Caco-2 (cell line): ENCODE results near the gene ZNF774. TPM values are rescaled to one million over a fixed set of nuclear protein-coding genes. Genes with fewer than 3 reads are reported as not detected.
A peak's percentile ranks its signal among the peaks of the same experiment; 100 is the strongest.

Source experiments
- BruUV-seq: library from RNA; stranded (reverse); fragments of 400-500 nt; replicated peaks from 2 replicates; lab custom pipeline; 2021; lab: Mats Ljungman, UMichigan
- CTCF ChIA-PET: fragments of 300-600 bp; sonication (Branson Sonifier 250); formaldehyde crosslinking; loops from one replicate; lab custom pipeline; 2022; ENCODE audit warnings: antibody characterized with exemption; lab: Charles Lee
- POLR2A ChIA-PET: fragments of 300-600 bp; sonication (Branson Sonifier 250); formaldehyde crosslinking; loops from one replicate; lab custom pipeline; 2022; ENCODE audit warnings: antibody characterized with exemption; lab: Charles Lee
- DNase-seq, 2 experiments: peaks; one replicate each; pipeline versions ENCODE4 v3.0.0 to v3.0.0-alpha.2; 2020 to 2022
- H3K27me3 ChIP-seq: replicated peaks from 2 replicates; pipeline ENCODE4 v1.6.0; 2011; ENCODE audit warnings: low read length; ENCODE audit not compliant: control insufficient read depth, insufficient read depth
- H3K36me3 ChIP-seq: 2 replicates; pipeline ENCODE4 v1.5.1; 2011; ENCODE audit warnings: low read length; ENCODE audit not compliant: control insufficient read depth, insufficient read depth
- H3K4me1 ChIP-seq: fragments of 250-450 bp; sonication (Bioruptor Pico); 2 replicates; pipeline ENCODE4 v1.5.1; 2020; ENCODE audit warnings: mild to moderate bottlenecking
- H3K4me3 ChIP-seq: 2 replicates; pipeline ENCODE4 v1.5.1; 2011; ENCODE audit warnings: low read depth, mild to moderate bottlenecking, control low read depth, low read length
- H3K9me3 ChIP-seq: fragments of 250-450 bp; sonication (Bioruptor Pico); 2 replicates; pipeline ENCODE4 v1.5.1; 2020; ENCODE audit warnings: mild to moderate bottlenecking, moderate library complexity
- H3K27ac Mint-ChIP-seq: one replicate; pipeline ENCODE4 v1.8.0; 2022; ENCODE audit warnings: mixed read lengths; ENCODE audit not compliant: unreplicated experiment
- H3K27me3 Mint-ChIP-seq: one replicate; pipeline ENCODE4 v1.8.0; 2022; ENCODE audit warnings: mixed read lengths; ENCODE audit not compliant: insufficient read depth, unreplicated experiment
- H3K36me3 Mint-ChIP-seq: one replicate; pipeline ENCODE4 v1.8.0; 2022; ENCODE audit warnings: mild to moderate bottlenecking, mixed read lengths; ENCODE audit not compliant: insufficient read depth, unreplicated experiment
- H3K4me1 Mint-ChIP-seq: one replicate; pipeline ENCODE4 v1.8.0; 2022; ENCODE audit warnings: low read depth, mixed read lengths; ENCODE audit not compliant: unreplicated experiment
- H3K4me3 Mint-ChIP-seq: one replicate; pipeline ENCODE4 v1.8.0; 2022; ENCODE audit warnings: mild to moderate bottlenecking, moderate library complexity, mixed read lengths; ENCODE audit not compliant: unreplicated experiment
- H3K9me3 Mint-ChIP-seq: one replicate; pipeline ENCODE4 v1.8.0; 2022; ENCODE audit warnings: mixed read lengths; ENCODE audit not compliant: unreplicated experiment
- intact Hi-C: fragments of 100-400 bp; cut with micrococcal nuclease; formaldehyde crosslinking; loops from one replicate; pipeline ENCODE4 v1.10.0; 2022; ENCODE audit not compliant: unreplicated experiment
- total RNA-seq: library from RNA; stranded (reverse); gene quantifications from 2 replicates; pipeline ENCODE4 v1.2.3, GENCODE V29; 2022
- TF ChIP-seq, protein P1 (sequence below), 2 experiments: fragments of 200-600 bp in 1 of 2; IDR thresholded peaks; 1 replicate in 1 of 2; 2 replicates in 1 of 2; pipeline versions ENCODE4 v1.5.1 to v1.8.0; 2011 to 2022; ENCODE audit warnings: antibody characterized with exemption in 1 of 2, control low read depth in 1 of 2, inconsistent platforms in 1 of 2, low read depth in 1 of 2, low read length in 1 of 2, mild to moderate bottlenecking in 1 of 2, moderate library complexity in 1 of 2; ENCODE audit not compliant: insufficient read depth in 1 of 2, severe bottlenecking in 1 of 2, unreplicated experiment in 1 of 2

ZNF774 gene
- total RNA-seq, 1 experiment from 2014 or later = 11.9 TPM

DNA sequence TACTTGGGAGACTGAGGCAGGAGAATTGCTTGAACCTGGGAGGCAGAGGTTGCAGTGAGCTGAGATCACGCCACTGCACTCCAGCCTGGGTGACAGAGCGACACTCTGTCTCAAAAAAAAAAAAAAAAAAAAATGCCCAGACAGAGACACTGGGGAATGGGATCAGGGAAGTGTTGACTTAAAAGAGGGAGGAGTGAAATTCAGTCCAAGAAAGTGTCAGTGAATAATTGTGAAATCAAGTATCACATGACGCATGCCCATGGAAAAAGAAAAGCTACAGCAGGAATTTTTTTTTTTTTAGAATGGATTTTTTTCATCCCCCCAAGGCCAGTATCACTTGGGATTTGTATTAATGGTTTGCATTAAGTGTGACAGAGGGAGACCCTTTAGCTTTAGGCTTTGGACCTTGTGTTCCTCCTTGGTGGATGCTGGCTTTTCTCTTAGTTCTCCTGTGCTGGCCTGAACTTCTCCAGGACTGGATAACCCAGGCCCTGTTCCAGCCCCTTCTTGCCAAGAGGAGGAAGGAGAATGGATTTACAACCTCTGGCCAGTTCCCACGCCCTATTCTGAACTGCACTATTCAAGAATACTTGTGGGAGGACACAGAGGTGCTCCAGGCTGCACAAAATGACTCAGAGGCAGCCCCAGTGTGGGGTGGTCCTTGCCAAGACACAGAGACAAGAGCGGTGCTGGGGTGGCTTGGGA is 36.7 kb upstream of the ZNF774 start:
- H3K36me3 ChIP-seq = no peaks in the 10 kb centered on the region
- H3K9me3 ChIP-seq = no peaks in the 10 kb centered on the region
- BruUV-seq = no TSS peak
- Mint-ChIP-seq H3K27me3 (peaks cover 12% of the 10 kb centered on the region), H3K4me1 (peaks cover 17% of the 10 kb centered on the region), H3K27ac (no peak overlapping the region), H3K9me3 (no peaks in the 10 kb centered on the region), H3K4me3 (no peak overlapping the region), H3K36me3 (no peaks in the 10 kb centered on the region)
- intact Hi-C loops = no loop called here
- DNase-seq = peak in 1 of 2 experiments; percentile 29
- H3K4me3 ChIP-seq = no peak overlapping the region
- no peaks in the 10 kb centered on the region for H3K27me3 ChIP-seq
- TF ChIP-seq, protein P1, sequence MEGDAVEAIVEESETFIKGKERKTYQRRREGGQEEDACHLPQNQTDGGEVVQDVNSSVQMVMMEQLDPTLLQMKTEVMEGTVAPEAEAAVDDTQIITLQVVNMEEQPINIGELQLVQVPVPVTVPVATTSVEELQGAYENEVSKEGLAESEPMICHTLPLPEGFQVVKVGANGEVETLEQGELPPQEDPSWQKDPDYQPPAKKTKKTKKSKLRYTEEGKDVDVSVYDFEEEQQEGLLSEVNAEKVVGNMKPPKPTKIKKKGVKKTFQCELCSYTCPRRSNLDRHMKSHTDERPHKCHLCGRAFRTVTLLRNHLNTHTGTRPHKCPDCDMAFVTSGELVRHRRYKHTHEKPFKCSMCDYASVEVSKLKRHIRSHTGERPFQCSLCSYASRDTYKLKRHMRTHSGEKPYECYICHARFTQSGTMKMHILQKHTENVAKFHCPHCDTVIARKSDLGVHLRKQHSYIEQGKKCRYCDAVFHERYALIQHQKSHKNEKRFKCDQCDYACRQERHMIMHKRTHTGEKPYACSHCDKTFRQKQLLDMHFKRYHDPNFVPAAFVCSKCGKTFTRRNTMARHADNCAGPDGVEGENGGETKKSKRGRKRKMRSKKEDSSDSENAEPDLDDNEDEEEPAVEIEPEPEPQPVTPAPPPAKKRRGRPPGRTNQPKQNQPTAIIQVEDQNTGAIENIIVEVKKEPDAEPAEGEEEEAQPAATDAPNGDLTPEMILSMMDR (IDR thresholded peaks at IDR 0.05; ENCODE audit: insufficient read depth in 1 of 2, low read depth in 1 of 2, low read length in 1 of 2, severe bottlenecking in 1 of 2, unreplicated experiment in 1 of 2) = no peak
- ChIA-PET CTCF (interaction anchor here (0.7 to 1.2 kb wide), 4 partner anchors 14 to 168 kb away, joined by 5 to 10 read pairs (median 8); no protein-coding TSS in a partner anchor), POLR2A (interaction anchor here (0.7 kb wide), 1 partner anchor 14 kb away, joined by 10 read pairs; no protein-coding TSS in a partner anchor)
- H3K4me1 ChIP-seq = peaks cover 7% of the 10 kb centered on the region

DNA sequence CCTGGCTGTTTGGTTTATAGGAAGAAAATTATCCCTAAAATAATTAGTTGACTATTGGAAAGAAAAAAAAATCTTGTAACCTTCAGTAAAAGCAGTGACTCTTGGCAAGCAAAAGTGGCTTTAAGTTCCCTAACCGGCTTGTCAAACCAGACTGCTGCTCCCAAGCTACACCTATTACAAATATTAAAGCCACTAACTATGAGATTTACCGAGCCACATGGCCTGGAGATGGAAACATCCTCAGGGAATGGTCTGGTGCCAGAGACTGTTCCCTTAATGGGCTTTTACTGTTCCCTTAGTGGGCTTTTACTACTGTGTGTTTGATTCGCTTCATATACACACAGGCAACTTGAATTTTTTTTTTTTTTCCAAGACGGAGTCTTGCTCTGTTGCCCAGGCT is 35.9 kb upstream of the ZNF774 start:
- Mint-ChIP-seq H3K27ac (no peak overlapping the region), H3K36me3 (no peaks in the 10 kb centered on the region), H3K4me3 (no peak overlapping the region), H3K27me3 (peaks cover 12% of the 10 kb centered on the region), H3K9me3 (no peaks in the 10 kb centered on the region), H3K4me1 (peaks cover 20% of the 10 kb centered on the region)
- ChIA-PET POLR2A (no interaction called here), CTCF (no interaction called here)
- DNase-seq = no peak
- Histone ChIP-seq H3K9me3 (no peaks in the 10 kb centered on the region), H3K4me1 (peaks cover 12% of the 10 kb centered on the region), H3K27me3 (no peaks in the 10 kb centered on the region), H3K4me3 (no peak overlapping the region), H3K36me3 (no peaks in the 10 kb centered on the region)
- TF ChIP-seq, protein P1 (IDR thresholded peaks at IDR 0.05; ENCODE audit: insufficient read depth in 1 of 2, low read depth in 1 of 2, low read length in 1 of 2, severe bottlenecking in 1 of 2, unreplicated experiment in 1 of 2) = no peak
- no TSS peak for BruUV-seq
- intact Hi-C loops = no loop called here

DNA sequence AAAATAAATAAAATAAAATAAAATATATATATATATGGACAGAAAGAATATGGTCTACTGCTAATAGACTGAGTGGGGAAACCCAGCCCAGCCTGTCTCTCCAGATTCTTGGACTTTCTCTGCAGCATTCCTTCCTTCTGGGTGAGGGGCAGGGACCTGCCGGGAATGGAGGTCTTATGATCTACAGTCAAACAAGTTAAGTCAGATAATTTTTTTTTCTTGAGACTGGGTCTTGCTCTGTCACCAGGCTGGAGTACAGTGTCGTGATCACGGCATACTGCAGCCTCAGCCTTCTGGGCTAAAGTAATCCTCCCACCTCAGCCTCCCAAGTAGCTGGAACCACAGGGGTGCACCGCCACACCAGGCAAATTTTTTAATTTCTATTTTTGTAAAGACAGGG is 33.5 kb upstream of the ZNF774 start:
- no peaks in the 10 kb centered on the region for H3K9me3 Mint-ChIP-seq
- H3K27ac Mint-ChIP-seq = no peak overlapping the region
- no peak overlapping the region for H3K4me3 Mint-ChIP-seq
- no peaks in the 10 kb centered on the region for H3K9me3 ChIP-seq
- CTCF ChIA-PET = interaction anchor here (2.6 kb wide), 1 partner anchor 25 kb away, joined by 16 read pairs; no protein-coding TSS in a partner anchor
- intact Hi-C loops = no loop called here
- H3K4me1 Mint-ChIP-seq = peaks cover 20% of the 10 kb centered on the region
- H3K27me3 ChIP-seq = no peaks in the 10 kb centered on the region
- no peaks in the 10 kb centered on the region for H3K36me3 Mint-ChIP-seq
- H3K27me3 Mint-ChIP-seq = peaks cover under 1% of the 10 kb centered on the region
- TF ChIP-seq, protein P1 (IDR thresholded peaks at IDR 0.05; ENCODE audit: insufficient read depth in 1 of 2, low read depth in 1 of 2, low read length in 1 of 2, severe bottlenecking in 1 of 2, unreplicated experiment in 1 of 2) = no peak
- H3K4me1 ChIP-seq = peaks cover 17% of the 10 kb centered on the region
- POLR2A ChIA-PET = interaction anchor here (0.7 kb wide), 1 partner anchor 16 kb away, joined by 4 read pairs; no protein-coding TSS in a partner anchor
- peak in 1 of 2 experiments; percentile 61 for DNase-seq
- BruUV-seq = no TSS peak
- no peaks in the 10 kb centered on the region for H3K36me3 ChIP-seq
- no peak overlapping the region for H3K4me3 ChIP-seq
